ENCODE measurements around the gene CHST10.

GRCh38 chr2:100392715-100393114 is 24.8 kb downstream of the CHST10 start:
- TF ChIP-seq CTCF (IDR thresholded peaks at IDR 0.05): no peak
- no peak for TF ChIP-seq ZNF232 (CRISPR knock-in tag; IDR thresholded peaks at IDR 0.05)
- no peak for TF ChIP-seq ZBTB21 (CRISPR knock-in tag; IDR thresholded peaks at IDR 0.05; ENCODE audit: borderline replicate concordance)
- no peak for TF ChIP-seq PRDM15 (CRISPR knock-in tag; IDR thresholded peaks at IDR 0.05)
- TF ChIP-seq NR3C1 (CRISPR knock-in tag; conservative IDR thresholded peaks at IDR 0.05; ENCODE audit: low read depth): no peak
- no peak for TF ChIP-seq SP1 (CRISPR knock-in tag; conservative IDR thresholded peaks at IDR 0.05)
- TF ChIP-seq RORB (CRISPR knock-in tag; IDR thresholded peaks at IDR 0.05): no peak

All from WTC11 (cell line).